Subcutaneous abdominal adipose tissue (tissue), 5 donors: Measurements from ENCODE around the gene CCNL1.
"Not testable (repeated sequence)": the region's sequence is repeated elsewhere in the genome, so short reads cannot be mapped to it uniquely, and the experiment has no call there.

Experiments used
- H3K27ac ChIP-seq: one replicate; pipeline ENCODE4 v1.7.0; 2013; ENCODE audit warnings: low read depth, mild to moderate bottlenecking, inconsistent platforms, low read length, moderate library complexity
- H3K27me3 ChIP-seq, 5 donors: one replicate each; pipeline ENCODE4 v1.7.0; 2013; ENCODE audit warnings: low read length in 5 of 5, inconsistent platforms in 1 of 5; ENCODE audit not compliant: control insufficient read depth in 5 of 5, insufficient read depth in 4 of 5
- H3K36me3 ChIP-seq, 5 donors: one replicate each; pipeline ENCODE4 v1.7.0; 2013; ENCODE audit warnings: low read length in 5 of 5; ENCODE audit not compliant: control insufficient read depth in 5 of 5, insufficient read depth in 5 of 5
- H3K4me1 ChIP-seq, 5 donors: one replicate each; pipeline ENCODE4 v1.7.0; 2013; ENCODE audit warnings: low read length in 5 of 5, mild to moderate bottlenecking in 3 of 5, moderate library complexity in 1 of 5; ENCODE audit not compliant: control insufficient read depth in 5 of 5, insufficient read depth in 5 of 5
- H3K4me3 ChIP-seq, 5 donors: one replicate each; pipeline ENCODE4 v1.7.0; 2013; ENCODE audit warnings: low read length in 5 of 5, low read depth in 1 of 5
- H3K9ac ChIP-seq, 5 donors: one replicate each; pipeline ENCODE4 v1.7.0; 2013; ENCODE audit warnings: low read length in 5 of 5, mild to moderate bottlenecking in 4 of 5, moderate library complexity in 3 of 5
- H3K9me3 ChIP-seq, 5 donors: one replicate each; pipeline ENCODE4 v1.7.0; 2013; ENCODE audit warnings: low read length in 5 of 5; ENCODE audit not compliant: control insufficient read depth in 5 of 5
- donor health status: healthy.
- donor health status: healthy.
- donor health status: healthy.
- donor health status: healthy.
- donor health status: healthy.

CCNL1 gene

GRCh38 chr3:157159762-157160657 is at the start of gene CCNL1:
CCNL1 (minus strand) TSS chr3:157160147; CDS start chr3:157160094, 53 bp downstream.
- H3K27ac ChIP-seq = peak within 1 kb of the TSS; percentile 100
- peak within 1 kb of the TSS; percentile 94 to 99 (median 99) for H3K4me3 ChIP-seq
- no peaks in the 10 kb centered on the region for H3K9me3 ChIP-seq
- H3K27me3 ChIP-seq = no peaks in the 10 kb centered on the region
- peaks cover 31 to 40% (median 33%) of the 10 kb centered on the region in 5 donors for H3K36me3 ChIP-seq
- H3K4me1 ChIP-seq = peaks cover 5 to 51% (median 49%) of the 10 kb centered on the region in 5 donors
- H3K9ac ChIP-seq = peak within 1 kb of the TSS; percentile 99 to 100 (median 100)

DNA sequence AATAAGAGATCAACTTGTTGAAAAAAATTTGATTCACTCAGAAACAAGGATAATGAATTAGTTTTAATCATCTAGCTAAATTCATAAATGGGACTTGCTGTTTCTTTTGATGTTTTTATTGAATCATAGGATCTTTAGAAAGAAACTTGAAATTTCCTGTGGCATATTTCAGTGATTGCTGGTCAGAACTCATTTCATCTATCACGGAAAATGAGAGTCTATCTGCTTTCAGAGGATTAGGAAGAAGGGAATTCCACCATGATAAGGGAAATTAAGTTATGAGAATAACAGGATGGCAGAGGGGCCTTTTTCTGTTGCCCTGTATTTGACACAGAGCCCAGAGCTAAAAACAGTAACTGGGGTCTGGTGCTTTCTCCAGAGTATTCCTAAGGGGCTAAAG is 44.9 kb upstream of the CCNL1 start:
- Histone ChIP-seq H3K27me3 (no peaks in the 10 kb centered on the region), H3K4me1 (peaks cover 0 to 9% (median 5%) of the 10 kb centered on the region in 5 donors), H3K4me3 (no peak overlapping the region), H3K9me3 (no peaks in the 10 kb centered on the region), H3K36me3 (no peaks in the 10 kb centered on the region), H3K27ac (no peak overlapping the region), H3K9ac (no peak overlapping the region)

DNA sequence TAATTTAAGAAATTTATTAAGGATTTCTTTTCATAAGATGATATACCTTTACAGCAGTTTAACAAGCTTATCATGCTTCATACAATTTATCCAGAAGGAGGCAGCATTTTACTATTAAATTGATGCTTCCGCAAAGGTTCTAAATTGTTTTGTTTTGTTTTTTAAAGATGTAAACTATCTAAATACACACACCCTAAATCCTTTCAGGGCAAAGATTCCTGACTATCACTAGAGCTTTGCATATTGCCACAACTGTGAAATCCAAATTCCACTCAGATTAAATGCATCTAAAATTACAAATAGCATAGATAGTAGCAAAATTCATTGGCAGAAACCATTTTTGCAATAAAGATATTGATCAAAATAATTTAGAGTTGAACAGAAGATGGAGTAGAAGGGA is 44.5 kb upstream of the CCNL1 start:
- peaks cover 0 to 9% (median 5%) of the 10 kb centered on the region in 5 donors for H3K4me1 ChIP-seq
- H3K9ac ChIP-seq = no peak overlapping the region
- no peaks in the 10 kb centered on the region for H3K9me3 ChIP-seq
- H3K27me3 ChIP-seq = no peaks in the 10 kb centered on the region
- no peak overlapping the region for H3K27ac ChIP-seq
- H3K36me3 ChIP-seq = no peaks in the 10 kb centered on the region
- no peak overlapping the region for H3K4me3 ChIP-seq

GRCh38 chr3:157201648-157202278 is 41.8 kb upstream of the CCNL1 start:
- no peak overlapping the region for H3K9ac ChIP-seq
- H3K4me1 ChIP-seq = peaks cover 0 to 9% (median 5%) of the 10 kb centered on the region in 5 donors
- no peak overlapping the region for H3K27ac ChIP-seq
- H3K27me3 ChIP-seq = no peaks in the 10 kb centered on the region
- H3K4me3 ChIP-seq = no peak overlapping the region
- H3K9me3 ChIP-seq = no peaks in the 10 kb centered on the region
- H3K36me3 ChIP-seq = no peaks in the 10 kb centered on the region

DNA sequence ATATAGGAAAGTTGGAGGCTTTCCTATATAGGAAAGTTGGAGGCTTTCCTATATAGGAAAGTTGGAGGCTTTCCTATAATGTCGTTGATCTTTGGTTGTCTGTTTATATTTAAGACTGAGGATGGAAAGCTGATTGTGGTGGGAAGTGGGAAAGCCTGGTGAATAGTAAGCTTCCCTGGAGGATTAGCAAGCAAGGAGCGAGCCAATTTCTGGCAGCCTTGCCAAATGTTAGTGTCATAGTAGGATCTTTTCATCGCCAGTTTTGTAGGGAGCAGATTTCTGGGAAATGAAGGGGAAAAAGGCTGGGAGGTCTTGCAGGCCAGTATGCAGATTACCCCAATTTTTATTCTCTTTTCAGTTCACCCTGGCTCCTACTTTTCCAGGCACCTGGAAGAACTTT is 39.9 kb upstream of the CCNL1 start:
- H3K27ac ChIP-seq = no peak overlapping the region
- H3K9ac ChIP-seq = no peak overlapping the region
- H3K4me3 ChIP-seq = no peak overlapping the region
- no peaks in the 10 kb centered on the region for H3K36me3 ChIP-seq
- no peaks in the 10 kb centered on the region for H3K27me3 ChIP-seq
- peaks cover 0 to 9% (median 5%) of the 10 kb centered on the region in 5 donors for H3K4me1 ChIP-seq
- peaks cover 0 to 1% (median 0%) of the 10 kb centered on the region in 5 donors for H3K9me3 ChIP-seq

DNA sequence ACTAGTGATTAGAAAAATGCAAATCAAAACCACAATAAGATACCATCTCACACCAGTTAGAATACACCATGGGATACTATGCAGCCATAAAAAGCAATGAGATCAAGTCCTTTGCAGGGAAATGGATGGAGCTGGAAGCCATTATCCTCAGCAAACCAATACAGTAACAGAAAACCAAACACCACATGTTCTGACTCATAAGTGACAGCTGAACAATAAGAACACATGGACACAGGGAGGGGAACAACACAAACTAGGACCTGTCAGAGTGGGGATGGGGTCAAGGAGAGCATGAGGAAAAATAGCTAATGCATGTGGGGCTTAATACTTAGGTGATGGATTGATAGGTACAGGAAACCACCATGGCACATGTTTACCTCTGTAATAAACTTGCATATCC is 36.0 kb upstream of the CCNL1 start:
- Histone ChIP-seq H3K9ac (no peak overlapping the region), H3K27me3 (no peaks in the 10 kb centered on the region), H3K4me1 (no peaks in the 10 kb centered on the region), H3K9me3 (peaks cover 0 to 4% (median 0%) of the 10 kb centered on the region in 5 donors), H3K4me3 (no peak overlapping the region), H3K27ac (no peak overlapping the region), H3K36me3 (no peaks in the 10 kb centered on the region)

DNA sequence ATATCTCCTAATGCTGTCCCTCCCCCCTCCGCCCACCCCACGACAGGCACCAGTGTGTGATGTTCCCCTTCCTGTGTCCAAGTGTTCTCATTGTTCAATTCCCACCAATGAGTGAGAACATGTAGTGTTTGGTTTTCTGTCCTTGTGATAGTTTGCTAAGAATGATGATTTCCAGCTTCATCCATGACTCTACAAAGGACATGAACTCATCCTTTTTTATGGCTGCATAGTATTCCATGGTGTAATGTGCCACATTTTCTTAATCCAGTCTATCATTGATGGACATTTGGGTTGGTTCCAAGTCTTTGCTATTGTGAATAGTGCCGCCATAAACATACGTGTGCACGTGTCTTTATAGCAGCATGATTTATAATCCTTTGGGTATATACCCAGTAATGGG is 31.2 kb upstream of the CCNL1 start:
- peaks cover 0 to 14% (median 8%) of the 10 kb centered on the region in 5 donors for H3K9me3 ChIP-seq
- H3K27me3 ChIP-seq, H3K4me3 ChIP-seq, H3K9ac ChIP-seq, H3K27ac ChIP-seq, H3K4me1 ChIP-seq, H3K36me3 ChIP-seq: not testable (repeated sequence)

GRCh38 chr3:157190380-157190872 is 30.5 kb upstream of the CCNL1 start:
- Histone ChIP-seq H3K9ac (no peak overlapping the region), H3K27me3 (no peaks in the 10 kb centered on the region), H3K9me3 (peaks cover 0 to 14% (median 8%) of the 10 kb centered on the region in 5 donors), H3K27ac (no peak overlapping the region), H3K36me3 (peaks cover 0 to 5% (median 2%) of the 10 kb centered on the region in 5 donors), H3K4me3 (no peak overlapping the region), H3K4me1 (no peaks in the 10 kb centered on the region)

GRCh38 chr3:157188391-157188790 is 28.4 kb upstream of the CCNL1 start:
- peaks cover 0 to 13% (median 8%) of the 10 kb centered on the region in 5 donors for H3K9me3 ChIP-seq
- no peaks in the 10 kb centered on the region for H3K27me3 ChIP-seq
- no peaks in the 10 kb centered on the region for H3K4me1 ChIP-seq
- no peak overlapping the region for H3K9ac ChIP-seq
- H3K36me3 ChIP-seq = peaks cover 0 to 11% (median 3%) of the 10 kb centered on the region in 5 donors
- no peak overlapping the region for H3K27ac ChIP-seq
- H3K4me3 ChIP-seq = no peak overlapping the region

DNA sequence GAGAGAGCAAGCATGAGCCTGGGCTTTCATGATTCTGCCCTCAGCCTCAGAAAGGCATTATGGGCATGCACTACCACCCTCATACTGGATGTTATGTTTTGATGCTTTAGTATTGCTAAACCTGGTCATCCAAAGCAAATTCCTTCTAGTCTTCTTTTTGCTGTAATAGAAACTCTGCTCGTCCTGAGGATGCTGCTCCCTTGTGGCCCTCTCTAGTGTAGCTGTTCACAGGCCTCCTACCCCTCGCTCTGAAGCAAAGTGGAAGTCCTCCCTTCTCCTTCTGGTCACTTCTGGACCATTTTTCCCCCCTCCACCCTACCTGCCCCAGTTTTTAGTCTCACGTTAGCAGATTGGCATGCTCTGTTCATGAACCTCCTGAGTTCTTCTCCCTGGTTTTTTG is 22.9 kb upstream of the CCNL1 start:
- Histone ChIP-seq H3K27ac (no peak overlapping the region), H3K4me3 (no peak overlapping the region), H3K4me1 (no peaks in the 10 kb centered on the region), H3K9me3 (peaks cover 0 to 5% (median 0%) of the 10 kb centered on the region in 5 donors), H3K36me3 (peaks cover 0 to 11% (median 3%) of the 10 kb centered on the region in 5 donors), H3K9ac (no peak overlapping the region), H3K27me3 (no peaks in the 10 kb centered on the region)
